Medulla oblongata (tissue), 1 donor: ENCODE results near the gene ZNF836.
"Not testable (repeated sequence)": the region's sequence is repeated elsewhere in the genome, so short reads cannot be mapped to it uniquely, and the experiment has no call there.

ENCODE experiments used
- DNase-seq: peaks from one replicate; pipeline ENCODE4 v3.0.0-alpha.2; 2015; ENCODE audit errors: extremely low spot score

ZNF836 gene

DNA sequence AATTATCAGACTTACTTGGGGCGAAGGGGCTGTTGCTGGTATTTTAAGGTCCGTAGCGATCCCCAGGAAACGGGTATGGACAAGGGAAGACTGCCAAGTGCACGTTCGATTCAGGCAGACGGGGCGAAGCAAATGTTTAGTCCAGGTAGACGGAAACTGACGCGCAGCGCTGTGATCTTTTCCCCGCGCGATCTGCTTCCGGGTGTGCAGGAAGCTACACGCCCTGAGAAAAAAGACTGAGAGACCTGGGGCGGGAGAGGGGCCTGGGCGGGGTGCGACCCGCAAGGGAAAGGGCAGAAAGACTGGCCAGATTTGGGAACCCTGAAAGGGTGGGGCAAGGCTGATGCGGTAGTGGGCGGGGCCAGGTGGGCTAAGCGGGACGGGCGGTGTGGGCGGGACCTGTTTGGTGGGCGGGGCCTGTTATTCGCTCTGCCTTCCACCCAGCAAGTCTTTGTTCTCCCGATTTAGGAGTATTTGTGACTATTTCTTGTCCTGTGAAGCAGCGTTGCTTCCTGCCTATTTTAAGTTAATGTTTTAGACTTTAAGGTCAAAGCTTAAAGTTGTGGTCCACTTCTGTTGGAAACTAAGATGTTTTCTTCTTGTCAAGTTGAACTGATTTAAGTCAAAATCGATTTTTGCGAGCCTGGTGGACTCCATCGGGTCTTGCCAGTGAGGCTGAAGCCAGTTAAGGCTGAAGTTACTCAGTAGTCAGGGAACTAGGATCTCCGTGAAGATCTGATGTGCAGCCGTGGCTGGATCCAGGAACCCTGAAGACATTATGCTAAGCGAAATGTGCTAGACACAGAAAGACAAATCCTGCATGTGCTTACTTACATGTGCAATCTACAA, at the start of gene ZNF836:
Gene ZNF836 (minus strand): TSS at position 301 of the 849 bp plus-strand sequence. CDS start 3,549 bp downstream, outside the sequence.
- peak; percentile 86 for DNase-seq

DNA sequence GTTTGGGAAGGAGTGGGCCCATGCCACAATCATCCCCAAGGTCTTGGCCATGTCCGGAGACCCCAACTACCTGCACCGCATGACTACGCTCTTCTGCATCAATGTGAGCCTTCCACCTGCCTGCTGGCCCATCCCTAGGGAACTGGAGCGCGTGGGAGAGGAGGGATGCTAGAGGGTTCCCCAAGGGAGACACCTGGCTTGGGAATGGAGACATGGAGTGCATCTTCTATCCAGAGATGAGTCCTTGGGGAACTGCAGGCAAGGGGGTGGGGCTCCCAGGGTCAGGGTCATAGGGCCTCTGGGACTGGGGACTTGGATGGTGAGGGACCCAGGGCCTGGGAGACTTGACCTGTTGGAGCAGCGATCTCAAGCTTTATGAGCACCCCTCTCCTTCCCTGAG, 49.6 kb upstream of the ZNF836 start:
- DNase-seq: no peak

GRCh38 chr19:52219611-52220010, 48.2 kb upstream of the ZNF836 start:
- DNase-seq: no peak

- DNase-seq: no peak
Observed at GRCh38 chr19:52217576-52217975, 46.2 kb upstream of the ZNF836 start.

GRCh38 chr19:52216401-52216800, 45.0 kb upstream of the ZNF836 start:
- no peak for DNase-seq

- no peak for DNase-seq
Observed at GRCh38 chr19:52214241-52214640, 42.8 kb upstream of the ZNF836 start.

GRCh38 chr19:52212572-52213255, 41.3 kb upstream of the ZNF836 start:
- DNase-seq: no peak

DNA sequence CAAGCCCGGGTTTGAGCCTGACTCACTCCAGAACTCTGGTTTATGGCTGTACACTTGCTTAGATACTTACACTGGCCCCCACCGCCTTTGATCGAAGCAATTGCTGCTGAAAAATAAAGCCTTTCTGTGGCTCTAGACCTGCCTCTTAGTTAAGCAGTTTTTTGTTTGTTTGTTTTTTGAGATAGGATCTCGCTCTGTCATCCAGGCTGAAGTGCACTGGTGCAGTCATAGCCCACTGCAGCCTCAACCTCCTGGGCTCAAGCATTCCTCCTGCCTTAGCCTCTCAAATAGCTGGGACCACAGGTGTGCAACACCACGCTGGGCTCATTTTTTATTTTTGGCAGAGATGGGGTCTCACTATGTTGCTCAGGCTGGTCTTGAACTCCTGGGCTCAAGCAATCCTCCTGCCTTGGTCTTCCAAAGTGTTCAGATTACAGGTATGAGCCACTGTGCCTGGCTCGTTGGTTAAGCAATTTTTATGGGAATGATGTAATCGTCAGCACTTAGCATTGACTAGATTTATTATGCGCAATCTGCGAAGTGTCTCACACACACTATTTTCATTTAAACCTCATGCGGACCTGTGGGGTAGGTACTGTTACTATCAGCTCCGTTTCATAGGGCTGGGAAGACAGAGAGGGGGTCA, 40.6 kb upstream of the ZNF836 start:
- DNase-seq: no peak

GRCh38 chr19:52211203-52211602, 39.8 kb upstream of the ZNF836 start:
- DNase-seq: no peak

GRCh38 chr19:52206481-52206880, 35.1 kb upstream of the ZNF836 start:
- no peak for DNase-seq

DNA sequence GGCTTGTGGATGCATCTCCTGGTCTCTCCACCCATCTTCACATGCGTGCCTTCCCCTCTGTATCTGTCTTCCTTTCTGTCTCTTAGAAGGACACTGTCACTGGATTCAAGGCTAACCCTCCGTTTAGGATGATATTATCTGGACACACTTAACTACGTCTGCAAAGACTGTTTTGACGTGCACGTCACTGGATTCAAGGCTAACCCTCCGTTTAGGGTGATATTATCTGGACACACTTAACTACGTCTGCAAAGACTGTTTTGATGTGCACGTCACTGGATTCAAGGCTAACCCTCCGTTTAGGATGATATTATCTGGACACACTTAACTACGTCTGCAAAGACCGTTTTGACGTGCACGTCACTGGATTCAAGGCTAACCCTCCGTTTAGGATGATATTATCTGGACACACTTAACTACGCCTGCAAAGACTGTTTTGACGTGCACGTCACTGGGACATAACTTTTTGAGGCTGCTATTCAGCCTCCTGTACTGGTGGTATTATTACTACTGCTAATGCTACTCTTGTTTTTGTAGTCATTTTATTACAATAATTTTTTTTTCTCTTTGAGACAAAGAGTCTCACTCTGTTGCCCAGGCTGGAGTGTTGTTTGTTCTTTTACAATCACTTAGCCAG, 29.5 kb upstream of the ZNF836 start:
- not testable (repeated sequence) for DNase-seq

GRCh38 chr19:52200044-52200443, 28.6 kb upstream of the ZNF836 start:
- no peak for DNase-seq

DNA sequence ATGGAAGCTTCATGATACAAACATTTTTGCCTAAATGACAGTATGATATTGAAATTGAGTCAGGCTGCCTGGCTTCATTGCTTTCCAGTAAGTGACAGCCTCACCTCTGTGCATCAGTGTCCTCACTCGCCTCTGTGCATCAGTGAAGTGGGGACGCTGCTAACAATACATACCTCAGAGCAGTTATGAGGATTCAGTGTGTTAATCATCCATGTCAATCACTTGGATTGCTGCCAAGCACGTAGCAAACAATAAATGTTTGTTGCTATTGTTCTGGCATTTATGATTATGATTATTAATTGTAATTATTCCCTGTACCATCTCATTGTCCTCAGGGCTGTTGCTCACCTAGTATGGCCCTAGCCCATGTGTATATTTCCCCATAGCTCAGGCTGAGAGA, 27.3 kb upstream of the ZNF836 start:
- DNase-seq: no peak

DNA sequence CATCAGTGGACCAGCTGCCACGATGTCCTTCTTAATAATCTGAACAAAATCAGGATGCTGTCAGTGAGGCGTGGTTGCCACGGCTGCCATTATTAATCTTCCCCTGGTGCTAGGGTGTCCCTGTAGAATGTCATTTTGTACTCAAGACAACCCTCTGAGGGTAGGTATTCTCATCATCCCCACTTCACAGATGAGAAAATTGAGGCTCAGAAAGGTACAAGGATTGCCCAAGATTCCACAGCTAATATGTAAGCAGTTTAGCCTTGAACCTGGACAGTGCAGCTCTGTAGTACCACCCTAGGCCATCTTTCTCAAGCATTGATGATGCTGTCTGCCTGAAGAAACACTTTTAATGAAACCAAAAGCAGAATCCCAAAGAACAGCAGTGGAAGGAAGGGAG, 26.5 kb upstream of the ZNF836 start:
- DNase-seq: no peak

GRCh38 chr19:52196256-52196967, 25.0 kb upstream of the ZNF836 start:
- DNase-seq: no peak

DNA sequence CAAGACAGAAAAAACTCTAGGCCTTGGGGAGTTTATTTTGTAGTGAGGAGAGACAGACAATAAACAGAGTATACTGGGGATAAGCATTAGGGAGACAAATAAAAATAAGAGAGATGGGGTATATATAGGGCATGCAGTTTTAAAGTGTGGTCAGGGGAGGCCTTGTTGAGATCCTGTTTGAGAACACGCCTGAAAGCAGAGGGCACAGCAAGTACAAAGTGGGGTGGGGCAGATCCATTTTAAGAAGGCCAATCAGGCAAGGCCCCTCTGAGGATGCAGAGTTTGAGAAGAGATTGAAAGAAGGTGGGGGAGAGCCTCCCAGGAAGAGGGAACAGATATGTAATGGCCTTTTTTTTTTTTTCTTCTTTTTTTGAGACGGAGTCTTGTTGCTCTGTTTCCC, 20.5 kb upstream of the ZNF836 start:
- DNase-seq: no peak

GRCh38 chr19:52191389-52191788, 20.0 kb upstream of the ZNF836 start:
- no peak for DNase-seq

GRCh38 chr19:52190487-52191293, 19.3 kb upstream of the ZNF836 start:
- DNase-seq: no peak

GRCh38 chr19:52189735-52190486, 18.5 kb upstream of the ZNF836 start, which contains the start of gene PPP2R1A:
Gene PPP2R1A (plus strand): TSS chr19:52190052. CDS start chr19:52190097, 45 bp downstream.
- peak; percentile 100 for DNase-seq
